Endothelial cell of umbilical vein (primary cell): ENCODE results near the gene CKS1B. TPM values are rescaled to one million over a fixed set of nuclear protein-coding genes. Genes with fewer than 3 reads are reported as not detected.

Experiments used
- BruUV-seq: library from RNA; stranded (reverse); fragments of 400-500 nt; replicated peaks from 2 replicates; lab custom pipeline; 2021; lab: Mats Ljungman, UMichigan
- CTCF ChIA-PET: fragments of 300-600, 350-600 bp; sonication (Branson Sonifier 250); formaldehyde crosslinking; loops from one replicate; lab custom pipeline; 2021; ENCODE audit warnings: antibody characterized with exemption, inconsistent platforms; lab: Charles Lee
- POLR2A ChIA-PET: fragments of 300-600, 350-600 bp; sonication (Branson Sonifier 250); formaldehyde crosslinking; loops from one replicate; lab custom pipeline; 2021; ENCODE audit warnings: antibody characterized with exemption, inconsistent platforms; lab: Charles Lee
- DNase-seq: peaks from one replicate; pipeline ENCODE4 v3.0.0-alpha.2; 2011; ENCODE audit warnings: low read depth, low spot score
- FAIRE-seq: peaks from 2 replicates; lab custom pipeline; 2011; peaks lifted over from hg19 to GRCh38; lab: Jason Lieb, UNC
- H2AFZ ChIP-seq: 2 replicates; pipeline ENCODE4 v1.6.0; 2012; ENCODE audit warnings: low read depth, low read length, control low read depth, inconsistent platforms
- H3K27ac ChIP-seq: 2 replicates; pipeline ENCODE4 v1.5.1; 2011; ENCODE audit warnings: low read depth, mild to moderate bottlenecking, control low read depth, low read length, moderate library complexity; ENCODE audit not compliant: insufficient read depth
- H3K27me3 ChIP-seq, 2 experiments: 2 replicates each; pipeline versions ENCODE4 v1.6.0 to v1.6.1; 2011; ENCODE audit warnings: low read length in 2 of 2, mixed read lengths in 1 of 2; ENCODE audit not compliant: control insufficient read depth in 2 of 2, insufficient read depth in 2 of 2
- H3K36me3 ChIP-seq, 2 experiments: 2 replicates in 1 of 2; 3 replicates in 1 of 2; pipeline ENCODE4 v1.5.1; 2011; ENCODE audit warnings: low read length in 2 of 2, mild to moderate bottlenecking in 1 of 2, moderate library complexity in 1 of 2; ENCODE audit not compliant: control insufficient read depth in 2 of 2, insufficient read depth in 2 of 2; ENCODE audit errors: extremely low read depth in 1 of 2
- H3K4me1 ChIP-seq: 3 replicates; pipeline ENCODE4 v1.5.1; 2011; ENCODE audit warnings: mild to moderate bottlenecking, low read length; ENCODE audit not compliant: control insufficient read depth, insufficient read depth; ENCODE audit errors: extremely low read depth
- H3K4me2 ChIP-seq: 2 replicates; pipeline ENCODE4 v1.6.1; 2011; ENCODE audit warnings: low read length, control low read depth, mixed read lengths; ENCODE audit not compliant: insufficient read depth
- H3K4me3 ChIP-seq, 3 experiments: fragments of 200-600 bp in 1 of 3; sonication (generic), shearing (Covaris generic) in 1 of 3; replicated peaks in 1 of 3; 2 replicates each; pipeline ENCODE4 v1.5.1; 2011 to 2016; ENCODE audit warnings: control low read depth in 3 of 3, low read length in 3 of 3, mild to moderate bottlenecking in 2 of 3, inconsistent platforms in 1 of 3, low read depth in 1 of 3, moderate library complexity in 1 of 3; ENCODE audit not compliant: insufficient read depth in 1 of 3
- H3K79me2 ChIP-seq: 2 replicates; pipeline ENCODE4 v1.6.0; 2012; ENCODE audit warnings: low read length, inconsistent platforms; ENCODE audit not compliant: control insufficient read depth, insufficient read depth
- H3K9ac ChIP-seq: replicated peaks from 2 replicates; pipeline ENCODE3; 2011; ENCODE audit warnings: low read length, control low read depth; ENCODE audit not compliant: insufficient read depth; ENCODE audit errors: extremely low read depth
- H3K9me1 ChIP-seq: replicated peaks from 3 replicates; pipeline ENCODE4 v1.6.0; 2011; ENCODE audit warnings: mild to moderate bottlenecking, low read length; ENCODE audit not compliant: control insufficient read depth, insufficient read depth; ENCODE audit errors: extremely low read depth
- H3K9me3 ChIP-seq: replicated peaks from 2 replicates; pipeline ENCODE4 v1.5.1; 2012; ENCODE audit warnings: low read length, inconsistent platforms; ENCODE audit not compliant: control insufficient read depth, insufficient read depth
- H4K20me1 ChIP-seq: replicated peaks from 2 replicates; pipeline ENCODE3; 2011; ENCODE audit warnings: mild to moderate bottlenecking, low read length; ENCODE audit not compliant: control insufficient read depth, insufficient read depth; ENCODE audit errors: extremely low read depth
- EZH2 ChIP-seq: IDR thresholded peaks from 2 replicates; pipeline ENCODE4 v1.6.1; 2012; ENCODE audit warnings: borderline replicate concordance, low read depth, mild to moderate bottlenecking, moderate library complexity, low read length, inconsistent platforms; ENCODE audit not compliant: severe bottlenecking
- FOS ChIP-seq: IDR thresholded peaks from 2 replicates; pipeline ENCODE4 v1.6.1; 2011; ENCODE audit warnings: mild to moderate bottlenecking, low read length, moderate library complexity, borderline replicate concordance; ENCODE audit not compliant: insufficient read depth
- GATA2 ChIP-seq: IDR thresholded peaks from 2 replicates; pipeline ENCODE4 v1.7.0; 2011; ENCODE audit warnings: low read depth, mild to moderate bottlenecking, moderate library complexity, mixed read lengths, low read length; ENCODE audit not compliant: insufficient read length, insufficient read depth
- JUN ChIP-seq: IDR thresholded peaks from 2 replicates; pipeline ENCODE4 v1.6.1; 2011; ENCODE audit warnings: borderline replicate concordance, low read depth; ENCODE audit not compliant: insufficient read length, insufficient read depth
- MAX ChIP-seq: IDR thresholded peaks from 2 replicates; pipeline ENCODE4 v1.6.1; 2011; ENCODE audit not compliant: insufficient read depth, insufficient read length
- MYC ChIP-seq: IDR thresholded peaks from one replicate; pipeline ENCODE4 v1.6.1; 2011; ENCODE audit warnings: mild to moderate bottlenecking, low read depth, low read length
- POLR2A ChIP-seq: IDR thresholded peaks from 2 replicates; pipeline ENCODE4 v1.6.1; 2012; ENCODE audit warnings: low read depth, mild to moderate bottlenecking, control low read depth, low read length
- POLR2AphosphoS5 ChIP-seq: IDR thresholded peaks from 2 replicates; pipeline ENCODE4 v1.6.1; 2012; ENCODE audit warnings: low read depth, mild to moderate bottlenecking, control low read depth, low read length, moderate library complexity; ENCODE audit not compliant: insufficient read depth
- dilution Hi-C: fragments of 300-500 bp; cut with MboI; formaldehyde crosslinking; loops from one replicate; pipeline ENCODE4 v1.15.0; 2019; ENCODE audit warnings: low sequenced_read_pairs; ENCODE audit not compliant: extremely low pct_ligation_motif_present
- intact Hi-C: fragments of 100-400 bp; cut with micrococcal nuclease; formaldehyde crosslinking; loops from one replicate; pipeline ENCODE4 v1.10.0; 2022
- polyA plus RNA-seq, 4 experiments: library from polyadenylated mRNA; depleted of rRNA in 3 of 4; stranded (reverse) in 3 of 4; unstranded in 1 of 4; fragments of >200 nt; gene quantifications; 2 replicates each; pipeline versions ENCODE4 v1.2.1 to v1.2.3, GENCODE V29; 2011 to 2012; ENCODE audit warnings: missing spikeins in 1 of 4
- total RNA-seq: library from RNA; stranded (reverse); gene quantifications from 2 replicates; pipeline ENCODE4 v1.2.3, GENCODE V29; 2021
- TF ChIP-seq, protein P1 (sequence below), 2 donors: IDR thresholded peaks; 1 replicate in 1 of 2; 2 replicates in 1 of 2; pipeline ENCODE4 v1.5.1; 2011; ENCODE audit warnings: low read length in 2 of 2, mild to moderate bottlenecking in 2 of 2, moderate library complexity in 2 of 2, control low read depth in 1 of 2, inconsistent platforms in 1 of 2, low read depth in 1 of 2; ENCODE audit not compliant: insufficient read depth in 1 of 2; ENCODE audit errors: extremely low read depth in 1 of 2

Gene CKS1B
- total and polyA plus RNA-seq, 2 donors (not counting 3 experiments of a cell fraction or from before 2014, with no cell fraction given): 126 to 280 TPM

GRCh38 chr1:154936555-154937084 lies 37.9 kb upstream of the CKS1B start, which contains the start of gene PMVK:
TSS of gene PMVK (minus strand) at chr1:154936719. CDS start at chr1:154936685, 34 bp downstream.
- no peak for TF ChIP-seq JUN
- TF ChIP-seq POLR2A: peak; percentile 73
- TF ChIP-seq MYC: no peak
- peak; percentile 45 for TF ChIP-seq POLR2AphosphoS5
- TF ChIP-seq FOS: no peak
- TF ChIP-seq, protein P1, sequence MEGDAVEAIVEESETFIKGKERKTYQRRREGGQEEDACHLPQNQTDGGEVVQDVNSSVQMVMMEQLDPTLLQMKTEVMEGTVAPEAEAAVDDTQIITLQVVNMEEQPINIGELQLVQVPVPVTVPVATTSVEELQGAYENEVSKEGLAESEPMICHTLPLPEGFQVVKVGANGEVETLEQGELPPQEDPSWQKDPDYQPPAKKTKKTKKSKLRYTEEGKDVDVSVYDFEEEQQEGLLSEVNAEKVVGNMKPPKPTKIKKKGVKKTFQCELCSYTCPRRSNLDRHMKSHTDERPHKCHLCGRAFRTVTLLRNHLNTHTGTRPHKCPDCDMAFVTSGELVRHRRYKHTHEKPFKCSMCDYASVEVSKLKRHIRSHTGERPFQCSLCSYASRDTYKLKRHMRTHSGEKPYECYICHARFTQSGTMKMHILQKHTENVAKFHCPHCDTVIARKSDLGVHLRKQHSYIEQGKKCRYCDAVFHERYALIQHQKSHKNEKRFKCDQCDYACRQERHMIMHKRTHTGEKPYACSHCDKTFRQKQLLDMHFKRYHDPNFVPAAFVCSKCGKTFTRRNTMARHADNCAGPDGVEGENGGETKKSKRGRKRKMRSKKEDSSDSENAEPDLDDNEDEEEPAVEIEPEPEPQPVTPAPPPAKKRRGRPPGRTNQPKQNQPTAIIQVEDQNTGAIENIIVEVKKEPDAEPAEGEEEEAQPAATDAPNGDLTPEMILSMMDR (IDR thresholded peaks at IDR 0.05; ENCODE audit: extremely low read depth in 1 of 2, insufficient read depth in 1 of 2, low read depth in 1 of 2, low read length in 2 of 2): peak in 1 of 2 donors; percentile 36
- no peak for TF ChIP-seq GATA2
- no peak for TF ChIP-seq EZH2
- peak; percentile 84 for TF ChIP-seq MAX
- H4K20me1 ChIP-seq: no peaks in the 10 kb centered on the region
- peak within 1 kb of the TSS; percentile 92 for H3K27ac ChIP-seq
- intact Hi-C loops (loop anchor here (1.0 to 2.0 kb wide), 6 partner anchors 18 to 378 kb away; partner anchors contain the start of genes CKS1B, EFNA4, UBE2Q1 and ZBTB7B), dilution Hi-C loops (no loop called here)
- H3K4me3 ChIP-seq: peak within 1 kb of the TSS; percentile 26 to 79 (median 55)
- peak within 1 kb of the TSS; percentile 76 for H2AFZ ChIP-seq
- H3K9ac ChIP-seq: peak within 1 kb of the TSS; percentile 89
- ChIA-PET POLR2A (interaction anchor here (0.5 to 0.9 kb wide), 3 partner anchors 19 to 51 kb away, joined by 3 to 6 read pairs (median 3); partner anchors contain the start of gene PBXIP1), CTCF (interaction anchor here (0.6 to 2.6 kb wide), 26 partner anchors 9 to 377 kb away, joined by 3 to 18 read pairs (median 4); partner anchors contain the start of genes ADAM15, FLAD1, LENEP and PBXIP1)
- peak; percentile 99 for FAIRE-seq
- peak; percentile 94 for DNase-seq
- no peaks in the 10 kb centered on the region for H3K9me3 ChIP-seq
- BruUV-seq: TSS peak; percentile 72
- no peaks in the 10 kb centered on the region for H3K27me3 ChIP-seq
- H3K4me1 ChIP-seq: peaks cover 8% of the 10 kb centered on the region
- H3K4me2 ChIP-seq: peak within 1 kb of the TSS; percentile 74
- no peaks in the 10 kb centered on the region for H3K79me2 ChIP-seq
- H3K9me1 ChIP-seq: no peaks in the 10 kb centered on the region
- no peaks in the 10 kb centered on the region for H3K36me3 ChIP-seq
